HepG2 (cell line): ENCODE measurements around the gene RIMBP2. TPM values are rescaled to one million over a fixed set of nuclear protein-coding genes. Genes with fewer than 3 reads are reported as not detected.

Experiments
- ATAC-seq: fragments of 200-7000 bp; cut with Tn5 transposase; 3 replicates; pipeline ENCODE4 v1.9.1; 2020; ENCODE audit warnings: mild to moderate bottlenecking, moderate library complexity
- BruUV-seq: library from RNA; stranded (reverse); fragments of 400-500 nt; replicated peaks from 2 replicates; lab custom pipeline; 2021; lab: Mats Ljungman, UMichigan
- CTCF ChIA-PET: fragments of 300-600 bp; formaldehyde crosslinking; extraction: SDS; loops from one replicate; lab custom pipeline; 2021; ENCODE audit warnings: low total read pairs, inconsistent platforms, low intra/inter-chr PET ratio; lab: Yijun Ruan, JAX
- POLR2A ChIA-PET: fragments of 350-600 bp; sonication (Branson Sonifier 250); formaldehyde crosslinking; loops from one replicate; lab custom pipeline; 2020; ENCODE audit warnings: antibody characterized with exemption, inconsistent platforms; lab: Yijun Ruan, JAX
- DNase-seq: peaks from one replicate; pipeline ENCODE4 v3.0.0-alpha.2; 2015; ENCODE audit warnings: low spot score
- FAIRE-seq: peaks from 3 replicates; lab custom pipeline; 2011; peaks lifted over from hg19 to GRCh38; lab: Jason Lieb, UNC
- H2AFZ ChIP-seq: one replicate; pipeline ENCODE4 v1.6.1; 2011; ENCODE audit warnings: low read length, inconsistent platforms
- H3K27ac ChIP-seq: fragments of 300-600 bp; 3 replicates; pipeline ENCODE4 v1.8.0; 2011; ENCODE audit warnings: mixed run types, mild to moderate bottlenecking, mixed read lengths, low read length, inconsistent platforms; ENCODE audit not compliant: insufficient read depth; ENCODE audit errors: extremely low read length
- H3K27me3 ChIP-seq, 2 experiments: fragments of 200-600 bp in 1 of 2; 2 replicates in 1 of 2; 3 replicates in 1 of 2; pipeline versions ENCODE4 v1.6.0 to v1.8.0; 2011; ENCODE audit warnings: low read length in 2 of 2, mild to moderate bottlenecking in 2 of 2, moderate library complexity in 2 of 2, inconsistent platforms in 1 of 2; ENCODE audit not compliant: insufficient read depth in 2 of 2, control insufficient read depth in 1 of 2
- H3K36me3 ChIP-seq, 2 experiments: fragments of 200-600 bp in 1 of 2; replicated peaks in 1 of 2; 2 replicates in 1 of 2; 3 replicates in 1 of 2; pipeline versions ENCODE4 v1.5.1 to v1.8.0; 2011; ENCODE audit warnings: low read length in 2 of 2, inconsistent platforms in 1 of 2; ENCODE audit not compliant: insufficient read depth in 2 of 2, control insufficient read depth in 1 of 2
- H3K4me1 ChIP-seq: 2 replicates; pipeline ENCODE4 v1.5.1; 2012; ENCODE audit warnings: low read length, inconsistent platforms; ENCODE audit not compliant: insufficient read depth
- H3K4me2 ChIP-seq: 2 replicates; pipeline ENCODE4 v1.6.0; 2011; ENCODE audit warnings: low read depth, low read length, inconsistent platforms
- H3K4me3 ChIP-seq, 3 experiments: fragments of 200-600 bp in 1 of 3; sonication (generic), shearing (Covaris generic) in 1 of 3; replicated peaks in 1 of 3; 2 replicates each; pipeline ENCODE4 v1.5.1; 2011 to 2016; ENCODE audit warnings: low read length in 3 of 3, inconsistent platforms in 2 of 3, low read depth in 2 of 3, mild to moderate bottlenecking in 2 of 3, control low read depth in 1 of 3, mixed read lengths in 1 of 3; ENCODE audit not compliant: insufficient read depth in 1 of 3
- H3K79me2 ChIP-seq: one replicate; pipeline ENCODE4 v1.6.1; 2011; ENCODE audit warnings: low read length, inconsistent platforms; ENCODE audit not compliant: insufficient read depth
- H3K9ac ChIP-seq: 2 replicates; pipeline ENCODE4 v1.6.0; 2011; ENCODE audit warnings: mild to moderate bottlenecking, low read depth, low read length, inconsistent platforms; ENCODE audit not compliant: insufficient read depth
- H3K9me3 ChIP-seq: 2 replicates; pipeline ENCODE4 v1.5.1; 2012; ENCODE audit warnings: mild to moderate bottlenecking, low read length
- H4K20me1 ChIP-seq: 2 replicates; pipeline ENCODE4 v1.6.0; 2011; ENCODE audit warnings: inconsistent platforms, mild to moderate bottlenecking, low read length, moderate library complexity; ENCODE audit not compliant: insufficient read depth
- ATF6 ChIP-seq: sonication (generic); formaldehyde crosslinking; conservative IDR thresholded peaks from 2 replicates; pipeline ENCODE4 v1.4.0; 2020; ENCODE audit warnings: missing genetic modification reagents
- BCL6 ChIP-seq: IDR thresholded peaks from 2 replicates; pipeline ENCODE4 v1.6.1; 2016; ENCODE audit warnings: missing genetic modification reagents, missing compliant biosample characterization
- CBX2 ChIP-seq, 2 experiments: fragments of 200-600 bp in 1 of 2; sonication (generic); formaldehyde crosslinking in 1 of 2; IDR thresholded peaks; 2 replicates each; pipeline versions ENCODE4 v1.7.0 to v1.8.1; 2018 to 2022; ENCODE audit warnings: low read depth in 2 of 2, low read length in 1 of 2, mild to moderate bottlenecking in 1 of 2, missing genetic modification reagents in 1 of 2
- FOXC1 ChIP-seq: sonication (generic); formaldehyde crosslinking; IDR thresholded peaks from 2 replicates; pipeline ENCODE4 v1.8.0; 2022; ENCODE audit warnings: mild to moderate bottlenecking, missing genetic modification reagents, borderline replicate concordance
- JDP2 ChIP-seq: sonication (generic); formaldehyde crosslinking; IDR thresholded peaks from 2 replicates; pipeline ENCODE4 v1.8.1; 2022; ENCODE audit warnings: missing genetic modification reagents, borderline replicate concordance
- NR2F6 ChIP-seq, 2 experiments: IDR thresholded peaks; 2 replicates each; pipeline ENCODE4 v1.6.1; 2016; ENCODE audit warnings: antibody characterized with exemption in 1 of 2, mild to moderate bottlenecking in 1 of 2
- RNF219 ChIP-seq: sonication (generic); formaldehyde crosslinking; IDR thresholded peaks from 2 replicates; pipeline ENCODE4 v1.5.0; 2020; ENCODE audit warnings: mild to moderate bottlenecking, missing genetic modification reagents
- THAP7 ChIP-seq: sonication (generic); formaldehyde crosslinking; IDR thresholded peaks from 2 replicates; pipeline ENCODE4 v1.8.1; 2023; ENCODE audit warnings: mild to moderate bottlenecking, missing genetic modification reagents
- ZFP37 ChIP-seq: sonication (generic); formaldehyde crosslinking; IDR thresholded peaks from 2 replicates; pipeline ENCODE4 v1.4.0; 2020; ENCODE audit warnings: missing genetic modification reagents, borderline replicate concordance
- ZNF788 ChIP-seq: sonication (generic); formaldehyde crosslinking; IDR thresholded peaks from 2 replicates; pipeline ENCODE4 v1.5.0; 2020; ENCODE audit warnings: mild to moderate bottlenecking, missing genetic modification reagents, borderline replicate concordance
- ZSCAN21 ChIP-seq: sonication (generic); formaldehyde crosslinking; IDR thresholded peaks from 2 replicates; pipeline ENCODE4 v1.8.0; 2022; ENCODE audit warnings: mild to moderate bottlenecking, missing genetic modification reagents, moderate library complexity, borderline replicate concordance
- ZSCAN25 ChIP-seq: sonication (generic); formaldehyde crosslinking; IDR thresholded peaks from 2 replicates; pipeline ENCODE4 v1.8.0; 2022; ENCODE audit warnings: mild to moderate bottlenecking, missing genetic modification reagents
- WGBS: methylation state at CpG from one replicate; pipeline ENCODE4 v1.1.6; 2017; ENCODE audit warnings: low lambda C conversion rate; 5-methylcytosine and 5-hydroxymethylcytosine counted together
- in situ Hi-C: cut with HindIII; loops from 2 replicates; pipeline ENCODE4 v1.10.0; 2017; ENCODE audit warnings: low pct_unique_long_range_greater_than_20kb; ENCODE audit not compliant: extremely low pct_ligation_motif_present
- intact Hi-C: fragments of 100-400 bp; cut with micrococcal nuclease; formaldehyde crosslinking; loops from one replicate; pipeline ENCODE4 v1.10.0; 2022; ENCODE audit not compliant: unreplicated experiment
- polyA plus RNA-seq, 8 experiments: library from polyadenylated mRNA; depleted of rRNA in 3 of 8; stranded (reverse) in 7 of 8; unstranded in 1 of 8; fragments of >200 nt; fragmentation: Illumina TruSeq in 4 of 8; extraction: Trizol in 4 of 8; gene quantifications; 2 replicates each; pipeline versions ENCODE4 v1.2.1 to v1.2.3, GENCODE V29; 2011 to 2016; ENCODE audit warnings: low read depth in 4 of 8, missing spikeins in 1 of 8, mixed read lengths in 1 of 8; ENCODE audit not compliant: insufficient read depth in 1 of 8
- total RNA-seq, 5 experiments: library from RNA; depleted of rRNA; stranded (reverse); fragments of >200 nt; fragmentation: Illumina TruSeq; extraction: Trizol; gene quantifications; 2 replicates each; pipeline ENCODE4 v1.2.3, GENCODE V29; 2016; ENCODE audit warnings: low read depth in 1 of 5

RIMBP2 gene
- total and polyA plus RNA-seq, 2 of the 13 experiments (the other 11 are each of a cell fraction or from before 2014, with no cell fraction given), result 0.03 TPM; not detected in 1

- no peak overlapping the region for H3K4me2 ChIP-seq
Observed at GRCh38 chr12:130588696-130589539, 127.2 kb downstream of the RIMBP2 start.

More at GRCh38 chr12:130588696-130589539, 127.2 kb downstream of the RIMBP2 start:
- Histone ChIP-seq H3K36me3 (no peaks in the 10 kb centered on the region), H3K9ac (no peak overlapping the region), H3K79me2 (no peaks in the 10 kb centered on the region), H2AFZ (no peak overlapping the region), H3K9me3 (no peaks in the 10 kb centered on the region), H4K20me1 (no peaks in the 10 kb centered on the region), H3K4me3 (no peak overlapping the region), H3K4me1 (no peaks in the 10 kb centered on the region), H3K27me3 (peaks cover 2 to 27% of the 10 kb centered on the region in 2 experiments; a peak in 3 of 5 replicates), H3K27ac (no peak overlapping the region)
- DNase-seq, result no peak
- intact Hi-C loops, result no loop called here
- BruUV-seq, result no TSS peak
- TF ChIP-seq RNF219 (CRISPR knock-in tag) (no peak), JDP2 (CRISPR knock-in tag) (no peak), ZSCAN25 (CRISPR knock-in tag) (no peak), ZNF788 (no peak), ZSCAN21 (CRISPR knock-in tag) (no peak), THAP7 (CRISPR knock-in tag) (no peak), ATF6 (CRISPR knock-in tag) (no peak), CBX2 (IDR thresholded peaks at IDR 0.05; ENCODE audit: low read depth, low read length) (no peak), CBX2 (CRISPR knock-in tag; IDR thresholded peaks at IDR 0.05; ENCODE audit: low read depth) (no peak), ZFP37 (CRISPR knock-in tag) (no peak), NR2F6 (IDR thresholded peaks at IDR 0.05) (no peak), NR2F6 (CRISPR knock-in tag; IDR thresholded peaks at IDR 0.05) (no peak), FOXC1 (CRISPR knock-in tag) (no peak), BCL6 (CRISPR knock-in tag) (no peak)
- 25% methylated on average over 10 of the region's 11 CpGs for WGBS
- in situ Hi-C loops, result no loop called here
- CTCF ChIA-PET, result no interaction called here
- no peak for FAIRE-seq
- ATAC-seq, result no peak
- POLR2A ChIA-PET, result no interaction called here
